ENCODE measurements around the gene NCKAP5.

NCKAP5 gene

DNA sequence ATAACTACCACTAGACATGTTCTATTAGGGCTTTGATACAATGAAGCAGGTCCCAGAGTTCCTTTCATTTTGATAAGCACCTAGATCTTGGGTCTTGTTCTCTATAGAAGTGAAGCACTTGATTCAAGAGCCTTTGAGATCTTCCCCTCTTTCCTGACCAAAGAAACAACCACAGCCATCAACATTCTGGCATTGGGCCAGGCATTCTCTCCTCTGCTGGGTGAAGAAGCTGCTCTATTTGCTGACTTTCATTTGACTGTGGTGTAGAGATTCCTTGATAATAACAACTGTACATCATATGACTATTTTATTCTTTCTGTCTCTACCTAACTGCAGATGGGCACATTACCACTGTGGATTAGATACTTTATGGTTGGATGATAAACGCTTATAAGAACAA is 801.7 kb downstream of the NCKAP5 start:
- Histone ChIP-seq H3K36me3 (no peaks in the 10 kb centered on the region), H3K4me1 (ENCODE audit: control insufficient read depth in 1 of 2, insufficient read depth in 1 of 2, low read depth in 1 of 2, low read length in 1 of 2) (no peaks in the 10 kb centered on the region), H3K9me3 (no peaks in the 10 kb centered on the region), H3K27me3 (no peaks in the 10 kb centered on the region), H3K27ac (no peak overlapping the region), H3K4me3 (ENCODE audit: low read depth in 1 of 2, low read length in 1 of 2) (no peak overlapping the region)
- TF ChIP-seq, protein P1, sequence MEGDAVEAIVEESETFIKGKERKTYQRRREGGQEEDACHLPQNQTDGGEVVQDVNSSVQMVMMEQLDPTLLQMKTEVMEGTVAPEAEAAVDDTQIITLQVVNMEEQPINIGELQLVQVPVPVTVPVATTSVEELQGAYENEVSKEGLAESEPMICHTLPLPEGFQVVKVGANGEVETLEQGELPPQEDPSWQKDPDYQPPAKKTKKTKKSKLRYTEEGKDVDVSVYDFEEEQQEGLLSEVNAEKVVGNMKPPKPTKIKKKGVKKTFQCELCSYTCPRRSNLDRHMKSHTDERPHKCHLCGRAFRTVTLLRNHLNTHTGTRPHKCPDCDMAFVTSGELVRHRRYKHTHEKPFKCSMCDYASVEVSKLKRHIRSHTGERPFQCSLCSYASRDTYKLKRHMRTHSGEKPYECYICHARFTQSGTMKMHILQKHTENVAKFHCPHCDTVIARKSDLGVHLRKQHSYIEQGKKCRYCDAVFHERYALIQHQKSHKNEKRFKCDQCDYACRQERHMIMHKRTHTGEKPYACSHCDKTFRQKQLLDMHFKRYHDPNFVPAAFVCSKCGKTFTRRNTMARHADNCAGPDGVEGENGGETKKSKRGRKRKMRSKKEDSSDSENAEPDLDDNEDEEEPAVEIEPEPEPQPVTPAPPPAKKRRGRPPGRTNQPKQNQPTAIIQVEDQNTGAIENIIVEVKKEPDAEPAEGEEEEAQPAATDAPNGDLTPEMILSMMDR (IDR thresholded peaks at IDR 0.05): no peak

DNA sequence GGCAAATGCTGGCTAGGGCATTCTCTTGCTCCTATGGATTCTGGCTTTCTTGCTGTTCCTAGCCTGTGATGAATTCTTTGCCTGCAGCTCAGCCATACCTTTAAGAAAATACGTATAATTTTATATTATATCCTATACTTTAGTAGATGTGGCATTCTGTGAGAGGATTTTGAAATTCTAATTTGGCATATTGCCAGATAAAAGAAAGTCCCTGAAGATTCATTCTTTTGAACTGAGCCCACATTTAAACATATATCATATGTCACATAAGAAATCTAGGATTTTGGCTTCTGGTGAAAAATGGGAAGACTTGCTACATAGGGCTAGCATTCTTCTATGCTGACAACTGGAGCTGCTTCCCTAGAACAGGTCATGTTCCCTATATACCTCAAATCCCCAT is 806.8 kb downstream of the NCKAP5 start:
- no peaks in the 10 kb centered on the region for H3K9me3 ChIP-seq
- no peaks in the 10 kb centered on the region for H3K27me3 ChIP-seq
- no peak overlapping the region for H3K4me3 ChIP-seq (ENCODE audit: low read depth in 1 of 2, low read length in 1 of 2)
- TF ChIP-seq, protein P1 (IDR thresholded peaks at IDR 0.05): no peak
- no peak overlapping the region for H3K27ac ChIP-seq
- H3K4me1 ChIP-seq (ENCODE audit: control insufficient read depth in 1 of 2, insufficient read depth in 1 of 2, low read depth in 1 of 2, low read length in 1 of 2): no peaks in the 10 kb centered on the region
- H3K36me3 ChIP-seq: no peaks in the 10 kb centered on the region

DNA sequence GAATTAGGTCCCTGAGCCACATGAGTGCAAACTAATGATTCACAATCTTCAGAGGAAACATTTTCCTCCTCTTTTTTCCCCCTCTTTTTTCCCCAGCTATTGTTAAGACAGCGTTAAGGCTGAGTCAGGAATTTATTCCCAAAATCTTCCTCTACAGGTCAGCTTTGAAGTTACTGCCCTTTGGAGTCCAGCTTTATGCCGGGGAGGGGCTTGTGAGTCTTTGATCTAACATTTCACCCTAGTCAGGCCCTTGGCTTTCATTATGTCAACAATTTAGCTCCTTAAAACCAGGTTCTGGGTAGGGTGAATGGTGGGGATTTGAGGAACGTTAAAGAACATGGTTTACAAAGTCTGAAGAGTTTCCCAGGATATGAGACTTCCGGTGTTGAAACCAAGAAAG is 807.3 kb downstream of the NCKAP5 start:
- TF ChIP-seq, protein P1 (IDR thresholded peaks at IDR 0.05): no peak
- Histone ChIP-seq H3K27me3 (no peaks in the 10 kb centered on the region), H3K36me3 (no peaks in the 10 kb centered on the region), H3K4me3 (ENCODE audit: low read depth in 1 of 2, low read length in 1 of 2) (no peak overlapping the region), H3K27ac (no peak overlapping the region), H3K4me1 (ENCODE audit: control insufficient read depth in 1 of 2, insufficient read depth in 1 of 2, low read depth in 1 of 2, low read length in 1 of 2) (no peaks in the 10 kb centered on the region), H3K9me3 (no peaks in the 10 kb centered on the region)

DNA sequence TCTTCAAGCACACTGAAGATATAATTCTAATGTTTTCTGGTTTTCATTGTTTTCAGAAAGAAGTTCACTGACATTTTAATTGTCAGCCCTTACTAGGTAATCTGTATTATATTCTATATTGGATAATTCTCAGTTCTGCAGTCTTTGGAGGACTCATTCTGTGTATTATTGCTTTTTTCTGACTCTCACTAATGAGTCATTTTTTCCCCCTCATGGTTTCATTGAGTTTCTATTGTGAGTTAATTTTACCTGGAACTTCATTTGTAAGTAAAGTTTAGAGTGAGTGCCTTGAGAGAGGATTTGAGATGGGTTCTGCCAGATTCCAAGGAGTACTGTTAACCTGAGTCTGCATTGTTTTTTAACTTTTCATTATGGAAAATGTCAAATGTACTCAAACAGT is 807.9 kb downstream of the NCKAP5 start:
- H3K4me1 ChIP-seq (ENCODE audit: control insufficient read depth in 1 of 2, insufficient read depth in 1 of 2, low read depth in 1 of 2, low read length in 1 of 2): no peaks in the 10 kb centered on the region
- TF ChIP-seq, protein P1 (IDR thresholded peaks at IDR 0.05): no peak
- no peaks in the 10 kb centered on the region for H3K9me3 ChIP-seq
- H3K4me3 ChIP-seq (ENCODE audit: low read depth in 1 of 2, low read length in 1 of 2): no peak overlapping the region
- no peaks in the 10 kb centered on the region for H3K27me3 ChIP-seq
- no peaks in the 10 kb centered on the region for H3K36me3 ChIP-seq
- no peak overlapping the region for H3K27ac ChIP-seq

DNA sequence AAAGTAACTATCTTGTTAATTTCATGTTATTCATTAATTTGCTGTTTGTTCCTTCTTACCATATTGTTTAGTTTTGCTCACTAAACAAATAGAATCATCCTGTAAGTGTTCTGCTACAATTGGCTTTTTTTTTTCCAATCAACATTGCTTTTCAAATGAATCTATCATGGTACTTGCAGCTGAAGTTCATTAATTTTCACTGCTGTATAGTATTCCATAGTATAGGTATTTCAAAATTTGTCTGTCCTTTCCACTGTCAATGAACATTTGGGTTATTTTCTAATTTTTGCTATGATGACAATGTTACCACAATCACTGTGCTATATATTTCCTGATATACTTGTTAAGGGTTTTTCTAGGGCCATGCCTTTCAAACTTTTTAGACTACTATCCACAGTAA is 809.3 kb downstream of the NCKAP5 start:
- Histone ChIP-seq H3K4me3 (ENCODE audit: low read depth in 1 of 2, low read length in 1 of 2) (no peak overlapping the region), H3K4me1 (ENCODE audit: control insufficient read depth in 1 of 2, insufficient read depth in 1 of 2, low read depth in 1 of 2, low read length in 1 of 2) (no peaks in the 10 kb centered on the region), H3K36me3 (no peaks in the 10 kb centered on the region), H3K27me3 (no peaks in the 10 kb centered on the region), H3K9me3 (no peaks in the 10 kb centered on the region), H3K27ac (no peak overlapping the region)
- TF ChIP-seq, protein P1 (IDR thresholded peaks at IDR 0.05): no peak

DNA sequence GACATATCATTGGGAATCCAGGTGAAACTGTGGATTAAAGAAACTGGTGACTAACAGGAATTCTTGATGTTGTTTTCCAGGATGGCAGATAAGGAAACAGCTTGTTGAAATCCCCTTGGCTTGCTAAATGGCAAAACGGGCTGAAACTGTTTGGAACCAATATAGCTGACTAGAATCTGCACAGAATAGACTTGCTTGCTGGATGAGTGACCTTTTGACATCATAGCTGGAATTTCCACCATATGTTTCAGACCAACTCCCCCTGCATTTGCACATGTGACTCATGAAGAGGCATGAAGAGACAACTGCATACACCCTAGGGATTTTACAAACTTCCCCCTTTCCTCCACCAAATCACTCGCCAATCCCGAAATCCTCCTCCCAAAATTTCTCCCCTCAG is 810.6 kb downstream of the NCKAP5 start:
- Histone ChIP-seq H3K27ac (no peak overlapping the region), H3K4me3 (ENCODE audit: low read depth in 1 of 2, low read length in 1 of 2) (no peak overlapping the region), H3K27me3 (no peaks in the 10 kb centered on the region), H3K9me3 (no peaks in the 10 kb centered on the region), H3K4me1 (ENCODE audit: control insufficient read depth in 1 of 2, insufficient read depth in 1 of 2, low read depth in 1 of 2, low read length in 1 of 2) (no peaks in the 10 kb centered on the region), H3K36me3 (no peaks in the 10 kb centered on the region)
- TF ChIP-seq, protein P1 (IDR thresholded peaks at IDR 0.05): no peak
